ENCODE results near the gene ENOPH1. TPM values are rescaled to one million over a fixed set of nuclear protein-coding genes. Genes with fewer than 3 reads are reported as not detected.
A peak's percentile ranks its signal among the peaks of the same experiment; 100 is the strongest.

The ENOPH1 gene
- total and polyA plus RNA-seq, 2 of the 13 experiments (the other 11 are each of a cell fraction or from before 2014, with no cell fraction given) = 15.5 to 64.3 TPM

DNA sequence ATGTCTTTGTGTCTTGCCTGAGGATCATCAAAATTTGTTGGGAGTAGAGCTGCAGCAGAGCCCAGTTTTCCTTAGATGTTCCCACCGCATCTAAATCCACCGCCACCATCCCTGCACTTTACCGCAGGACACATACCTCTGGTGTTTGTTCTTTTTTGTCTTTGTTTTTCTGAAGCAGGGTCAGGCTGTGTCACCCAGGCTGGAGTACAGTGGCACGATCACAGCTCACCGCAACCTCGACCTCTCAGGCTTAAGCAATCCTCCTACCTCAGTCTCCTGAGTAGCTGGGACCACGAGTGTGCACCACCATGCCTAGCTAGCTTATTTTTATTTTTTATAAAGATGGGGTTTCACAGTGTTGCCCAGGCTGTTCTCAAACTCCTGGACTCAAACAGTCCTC lies 4.6 kb downstream of the ENOPH1 start (continued):
- TF ChIP-seq, protein P1, sequence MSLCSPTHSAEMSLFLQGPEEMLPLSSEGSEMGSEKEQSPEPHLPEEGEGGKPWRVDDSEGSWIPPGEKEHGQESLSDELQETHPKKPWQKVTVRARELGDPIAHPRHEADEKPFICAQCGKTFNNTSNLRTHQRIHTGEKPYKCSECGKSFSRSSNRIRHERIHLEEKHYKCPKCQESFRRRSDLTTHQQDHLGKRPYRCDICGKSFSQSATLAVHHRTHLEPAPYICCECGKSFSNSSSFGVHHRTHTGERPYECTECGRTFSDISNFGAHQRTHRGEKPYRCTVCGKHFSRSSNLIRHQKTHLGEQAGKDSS (CRISPR knock-in tag; IDR thresholded peaks at IDR 0.05; ENCODE audit: borderline replicate concordance, low read depth) = no peak
- TF ChIP-seq, protein P2, sequence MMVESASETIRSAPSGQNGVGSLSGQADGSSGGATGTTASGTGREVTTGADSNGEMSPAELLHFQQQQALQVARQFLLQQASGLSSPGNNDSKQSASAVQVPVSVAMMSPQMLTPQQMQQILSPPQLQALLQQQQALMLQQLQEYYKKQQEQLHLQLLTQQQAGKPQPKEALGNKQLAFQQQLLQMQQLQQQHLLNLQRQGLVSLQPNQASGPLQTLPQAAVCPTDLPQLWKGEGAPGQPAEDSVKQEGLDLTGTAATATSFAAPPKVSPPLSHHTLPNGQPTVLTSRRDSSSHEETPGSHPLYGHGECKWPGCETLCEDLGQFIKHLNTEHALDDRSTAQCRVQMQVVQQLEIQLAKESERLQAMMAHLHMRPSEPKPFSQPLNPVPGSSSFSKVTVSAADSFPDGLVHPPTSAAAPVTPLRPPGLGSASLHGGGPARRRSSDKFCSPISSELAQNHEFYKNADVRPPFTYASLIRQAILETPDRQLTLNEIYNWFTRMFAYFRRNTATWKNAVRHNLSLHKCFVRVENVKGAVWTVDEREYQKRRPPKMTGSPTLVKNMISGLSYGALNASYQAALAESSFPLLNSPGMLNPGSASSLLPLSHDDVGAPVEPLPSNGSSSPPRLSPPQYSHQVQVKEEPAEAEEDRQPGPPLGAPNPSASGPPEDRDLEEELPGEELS (CRISPR knock-in tag; IDR thresholded peaks at IDR 0.05) = peak; percentile 43
- TF ChIP-seq ARNT2 (CRISPR knock-in tag; IDR thresholded peaks at IDR 0.05; ENCODE audit: low read depth) (no peak), ZBTB8A (CRISPR knock-in tag; IDR thresholded peaks at IDR 0.05; ENCODE audit: borderline replicate concordance, low read depth) (no peak), ADNP (CRISPR knock-in tag; IDR thresholded peaks at IDR 0.05) (no peak), XBP1 (CRISPR knock-in tag; IDR thresholded peaks at IDR 0.05) (no peak), MIER3 (CRISPR knock-in tag; IDR thresholded peaks at IDR 0.05; ENCODE audit: borderline replicate concordance) (peak; percentile 38; the same call in 1 of the 2 replicates), ZNF614 (CRISPR knock-in tag; IDR thresholded peaks at IDR 0.05; ENCODE audit: borderline replicate concordance) (peak; percentile 61; the same call in 1 of the 2 replicates), REPIN1 (CRISPR knock-in tag; IDR thresholded peaks at IDR 0.05; ENCODE audit: borderline replicate concordance, low read depth) (no peak), ZNF564 (CRISPR knock-in tag; IDR thresholded peaks at IDR 0.05) (no peak), SKI (IDR thresholded peaks at IDR 0.05; ENCODE audit: partially characterized antibody) (no peak), JDP2 (CRISPR knock-in tag; IDR thresholded peaks at IDR 0.05; ENCODE audit: borderline replicate concordance) (no peak), ZNF780A (CRISPR knock-in tag; IDR thresholded peaks at IDR 0.05) (no peak), RARA (CRISPR knock-in tag; IDR thresholded peaks at IDR 0.05) (peak; percentile 72), ZNF724P (CRISPR knock-in tag; IDR thresholded peaks at IDR 0.05; ENCODE audit: borderline replicate concordance) (no peak)
- TF ChIP-seq, protein P3, sequence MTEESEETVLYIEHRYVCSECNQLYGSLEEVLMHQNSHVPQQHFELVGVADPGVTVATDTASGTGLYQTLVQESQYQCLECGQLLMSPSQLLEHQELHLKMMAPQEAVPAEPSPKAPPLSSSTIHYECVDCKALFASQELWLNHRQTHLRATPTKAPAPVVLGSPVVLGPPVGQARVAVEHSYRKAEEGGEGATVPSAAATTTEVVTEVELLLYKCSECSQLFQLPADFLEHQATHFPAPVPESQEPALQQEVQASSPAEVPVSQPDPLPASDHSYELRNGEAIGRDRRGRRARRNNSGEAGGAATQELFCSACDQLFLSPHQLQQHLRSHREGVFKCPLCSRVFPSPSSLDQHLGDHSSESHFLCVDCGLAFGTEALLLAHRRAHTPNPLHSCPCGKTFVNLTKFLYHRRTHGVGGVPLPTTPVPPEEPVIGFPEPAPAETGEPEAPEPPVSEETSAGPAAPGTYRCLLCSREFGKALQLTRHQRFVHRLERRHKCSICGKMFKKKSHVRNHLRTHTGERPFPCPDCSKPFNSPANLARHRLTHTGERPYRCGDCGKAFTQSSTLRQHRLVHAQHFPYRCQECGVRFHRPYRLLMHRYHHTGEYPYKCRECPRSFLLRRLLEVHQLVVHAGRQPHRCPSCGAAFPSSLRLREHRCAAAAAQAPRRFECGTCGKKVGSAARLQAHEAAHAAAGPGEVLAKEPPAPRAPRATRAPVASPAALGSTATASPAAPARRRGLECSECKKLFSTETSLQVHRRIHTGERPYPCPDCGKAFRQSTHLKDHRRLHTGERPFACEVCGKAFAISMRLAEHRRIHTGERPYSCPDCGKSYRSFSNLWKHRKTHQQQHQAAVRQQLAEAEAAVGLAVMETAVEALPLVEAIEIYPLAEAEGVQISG (CRISPR knock-in tag; IDR thresholded peaks at IDR 0.05) = peak; percentile 45
- TF ChIP-seq, protein P4, sequence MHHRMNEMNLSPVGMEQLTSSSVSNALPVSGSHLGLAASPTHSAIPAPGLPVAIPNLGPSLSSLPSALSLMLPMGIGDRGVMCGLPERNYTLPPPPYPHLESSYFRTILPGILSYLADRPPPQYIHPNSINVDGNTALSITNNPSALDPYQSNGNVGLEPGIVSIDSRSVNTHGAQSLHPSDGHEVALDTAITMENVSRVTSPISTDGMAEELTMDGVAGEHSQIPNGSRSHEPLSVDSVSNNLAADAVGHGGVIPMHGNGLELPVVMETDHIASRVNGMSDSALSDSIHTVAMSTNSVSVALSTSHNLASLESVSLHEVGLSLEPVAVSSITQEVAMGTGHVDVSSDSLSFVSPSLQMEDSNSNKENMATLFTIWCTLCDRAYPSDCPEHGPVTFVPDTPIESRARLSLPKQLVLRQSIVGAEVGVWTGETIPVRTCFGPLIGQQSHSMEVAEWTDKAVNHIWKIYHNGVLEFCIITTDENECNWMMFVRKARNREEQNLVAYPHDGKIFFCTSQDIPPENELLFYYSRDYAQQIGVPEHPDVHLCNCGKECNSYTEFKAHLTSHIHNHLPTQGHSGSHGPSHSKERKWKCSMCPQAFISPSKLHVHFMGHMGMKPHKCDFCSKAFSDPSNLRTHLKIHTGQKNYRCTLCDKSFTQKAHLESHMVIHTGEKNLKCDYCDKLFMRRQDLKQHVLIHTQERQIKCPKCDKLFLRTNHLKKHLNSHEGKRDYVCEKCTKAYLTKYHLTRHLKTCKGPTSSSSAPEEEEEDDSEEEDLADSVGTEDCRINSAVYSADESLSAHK (CRISPR knock-in tag; IDR thresholded peaks at IDR 0.05; ENCODE audit: borderline replicate concordance) = no peak
- TF ChIP-seq, protein P5, sequence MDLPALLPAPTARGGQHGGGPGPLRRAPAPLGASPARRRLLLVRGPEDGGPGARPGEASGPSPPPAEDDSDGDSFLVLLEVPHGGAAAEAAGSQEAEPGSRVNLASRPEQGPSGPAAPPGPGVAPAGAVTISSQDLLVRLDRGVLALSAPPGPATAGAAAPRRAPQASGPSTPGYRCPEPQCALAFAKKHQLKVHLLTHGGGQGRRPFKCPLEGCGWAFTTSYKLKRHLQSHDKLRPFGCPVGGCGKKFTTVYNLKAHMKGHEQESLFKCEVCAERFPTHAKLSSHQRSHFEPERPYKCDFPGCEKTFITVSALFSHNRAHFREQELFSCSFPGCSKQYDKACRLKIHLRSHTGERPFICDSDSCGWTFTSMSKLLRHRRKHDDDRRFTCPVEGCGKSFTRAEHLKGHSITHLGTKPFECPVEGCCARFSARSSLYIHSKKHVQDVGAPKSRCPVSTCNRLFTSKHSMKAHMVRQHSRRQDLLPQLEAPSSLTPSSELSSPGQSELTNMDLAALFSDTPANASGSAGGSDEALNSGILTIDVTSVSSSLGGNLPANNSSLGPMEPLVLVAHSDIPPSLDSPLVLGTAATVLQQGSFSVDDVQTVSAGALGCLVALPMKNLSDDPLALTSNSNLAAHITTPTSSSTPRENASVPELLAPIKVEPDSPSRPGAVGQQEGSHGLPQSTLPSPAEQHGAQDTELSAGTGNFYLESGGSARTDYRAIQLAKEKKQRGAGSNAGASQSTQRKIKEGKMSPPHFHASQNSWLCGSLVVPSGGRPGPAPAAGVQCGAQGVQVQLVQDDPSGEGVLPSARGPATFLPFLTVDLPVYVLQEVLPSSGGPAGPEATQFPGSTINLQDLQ (CRISPR knock-in tag; IDR thresholded peaks at IDR 0.05) = no peak
- TF ChIP-seq, protein P6, sequence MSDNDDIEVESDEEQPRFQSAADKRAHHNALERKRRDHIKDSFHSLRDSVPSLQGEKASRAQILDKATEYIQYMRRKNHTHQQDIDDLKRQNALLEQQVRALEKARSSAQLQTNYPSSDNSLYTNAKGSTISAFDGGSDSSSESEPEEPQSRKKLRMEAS (IDR thresholded peaks at IDR 0.05) = peak; percentile 53
